HG03135 (cell line): ENCODE measurements around the gene MED14.
"Not testable (repeated sequence)": the region's sequence is repeated elsewhere in the genome, so short reads cannot be mapped to it uniquely, and the experiment has no call there.

Experiments used
- ATAC-seq: cut with Tn5 transposase; IDR thresholded peaks from one replicate; pipeline ENCODE4 v1.9.1; 2021; ENCODE audit warnings: mild to moderate bottlenecking, moderate library complexity; ENCODE audit not compliant: unreplicated experiment

MED14 gene

GRCh38 chrX:40732499-40732898 is 2.8 kb downstream of the MED14 start:
- ATAC-seq, result not testable (repeated sequence)

DNA sequence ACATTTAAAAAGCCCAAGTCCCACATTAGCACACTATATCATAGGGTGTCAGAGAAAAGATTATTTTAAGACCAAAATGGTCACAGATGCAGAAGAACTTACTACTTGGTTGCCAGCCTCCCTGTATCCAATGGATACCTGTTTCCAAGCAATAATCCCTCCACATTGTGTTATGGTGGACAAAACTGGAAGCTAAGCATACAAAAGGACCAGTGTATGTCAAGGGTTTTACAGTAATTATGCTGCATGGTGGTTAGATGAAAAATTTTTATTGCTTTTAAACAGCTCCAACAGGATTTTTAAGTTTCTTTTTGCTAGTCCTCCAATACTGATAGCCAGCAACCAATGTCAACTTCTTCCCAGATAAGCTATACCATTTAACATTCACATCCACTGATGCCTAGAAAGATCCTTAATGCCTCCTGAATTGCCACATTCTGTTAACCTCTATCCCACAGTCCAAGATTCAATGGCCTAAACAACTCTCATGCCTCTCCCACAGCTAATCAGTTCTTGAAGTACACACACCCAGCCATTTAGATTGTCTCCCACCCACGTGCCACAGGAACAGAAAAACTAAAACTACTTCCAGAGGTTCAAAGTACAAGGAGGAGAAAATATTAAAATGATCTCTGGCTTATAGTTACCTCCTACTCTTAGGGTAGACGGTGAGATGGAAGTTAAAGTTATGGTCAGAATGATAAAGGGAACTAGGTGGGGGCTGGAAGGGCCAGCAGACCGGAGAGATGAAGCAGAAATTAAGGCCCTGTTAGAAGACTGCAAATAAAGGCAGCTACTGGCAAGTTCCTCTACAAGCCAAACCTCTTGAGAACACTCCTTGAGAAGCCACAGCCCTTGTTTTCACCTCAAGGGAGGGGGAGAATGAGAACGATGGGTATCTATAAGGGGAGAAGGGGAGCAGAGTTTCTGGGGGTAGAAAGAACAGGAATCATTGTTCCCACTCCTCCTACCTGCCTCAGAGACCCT is 5.5 kb downstream of the MED14 start:
- ATAC-seq, result no peak

- ATAC-seq, result no peak
Observed at GRCh38 chrX:40727581-40728252, 7.6 kb downstream of the MED14 start.

- no peak for ATAC-seq
Observed at GRCh38 chrX:40727093-40727492, 8.2 kb downstream of the MED14 start.

DNA sequence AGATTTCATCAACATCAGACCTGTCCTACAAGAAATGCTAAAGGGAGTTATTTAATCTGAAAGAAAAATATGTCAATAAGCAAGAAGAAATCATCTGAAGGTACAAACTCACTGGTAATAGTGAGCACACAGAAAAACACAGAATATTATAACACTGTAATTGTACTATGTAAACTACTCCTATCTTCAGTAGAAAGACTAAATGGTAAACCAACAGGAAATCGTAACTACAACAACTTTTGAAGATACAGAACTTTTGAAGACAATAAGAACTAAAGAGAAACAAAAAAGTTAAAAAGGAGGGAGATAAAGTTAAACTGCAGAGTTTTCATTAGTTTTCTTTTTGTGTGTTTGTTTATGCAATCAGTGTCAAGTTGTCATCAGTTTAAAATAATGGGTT is 12.4 kb downstream of the MED14 start:
- ATAC-seq, result no peak

DNA sequence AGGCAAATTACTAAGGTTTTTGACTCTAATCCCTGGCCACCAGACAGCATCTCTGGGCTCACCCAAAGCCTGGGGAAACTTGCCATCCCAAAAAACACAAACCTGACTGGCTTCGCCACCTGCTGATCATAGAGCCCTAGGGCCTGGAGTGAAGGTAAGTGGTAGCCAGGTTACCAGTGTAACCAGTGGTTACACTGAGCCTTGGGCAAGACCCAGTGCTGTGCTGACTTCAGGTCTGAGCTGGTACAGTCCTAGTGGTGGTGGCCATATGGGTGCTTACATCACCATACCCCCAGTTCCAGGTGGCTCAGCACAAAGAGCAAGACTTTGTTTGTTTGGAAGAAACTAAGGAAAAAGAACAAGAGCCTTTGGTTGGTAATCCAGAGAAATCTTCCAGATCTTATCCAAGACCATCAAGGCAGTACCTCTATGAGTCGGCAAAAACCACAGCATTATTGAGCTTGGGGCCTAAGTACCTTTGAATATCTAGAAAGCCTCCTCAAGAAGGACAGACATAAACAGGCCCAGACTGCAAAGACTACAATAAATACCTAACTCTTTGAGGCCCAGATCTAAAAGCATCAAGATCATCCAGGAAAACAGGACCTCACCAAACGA is 13.7 kb downstream of the MED14 start:
- ATAC-seq, result no peak

GRCh38 chrX:40720792-40721191 is 14.6 kb downstream of the MED14 start:
- no peak for ATAC-seq

DNA sequence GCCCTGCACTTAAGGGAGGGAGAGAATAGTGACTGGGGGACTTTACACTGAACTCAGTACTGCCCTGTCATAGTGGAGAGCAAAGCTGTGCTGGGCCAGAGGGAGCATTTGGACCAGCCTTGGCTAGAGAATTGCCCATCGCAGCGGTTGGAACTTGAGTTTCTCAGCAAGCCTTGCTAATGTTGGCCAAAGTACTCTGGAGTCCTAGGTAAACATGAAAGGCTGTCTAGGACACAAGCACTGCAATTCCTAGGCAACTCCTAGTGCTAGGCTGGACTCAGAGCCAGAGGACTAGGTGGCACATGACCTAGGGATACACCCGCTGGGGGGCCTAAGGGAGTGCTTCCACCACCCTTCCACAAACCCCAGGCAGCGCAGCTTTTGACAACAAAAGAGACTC is 15.0 kb downstream of the MED14 start:
- ATAC-seq, result no peak

DNA sequence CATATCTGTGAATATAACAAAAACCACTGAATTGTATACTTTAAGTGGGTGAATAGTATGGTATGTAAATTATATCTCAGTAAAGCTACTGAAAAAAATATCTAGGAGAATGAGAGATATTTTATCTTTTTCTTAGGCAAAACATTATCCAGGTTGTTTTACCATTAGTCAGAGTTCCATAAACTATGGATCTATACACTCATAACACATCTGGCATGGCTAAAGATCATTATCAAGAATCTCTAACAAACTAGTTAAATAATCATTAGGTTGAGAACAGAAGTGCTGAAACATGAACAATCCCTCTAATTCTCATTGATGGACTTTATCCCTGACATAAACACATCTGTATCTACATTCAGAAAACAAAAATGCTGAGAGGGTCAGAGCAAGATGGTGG is 15.6 kb downstream of the MED14 start:
- no peak for ATAC-seq

- ATAC-seq, result no peak
Observed at GRCh38 chrX:40719218-40719617, 16.1 kb downstream of the MED14 start.

GRCh38 chrX:40709395-40709794 is 25.9 kb downstream of the MED14 start:
- no peak for ATAC-seq

DNA sequence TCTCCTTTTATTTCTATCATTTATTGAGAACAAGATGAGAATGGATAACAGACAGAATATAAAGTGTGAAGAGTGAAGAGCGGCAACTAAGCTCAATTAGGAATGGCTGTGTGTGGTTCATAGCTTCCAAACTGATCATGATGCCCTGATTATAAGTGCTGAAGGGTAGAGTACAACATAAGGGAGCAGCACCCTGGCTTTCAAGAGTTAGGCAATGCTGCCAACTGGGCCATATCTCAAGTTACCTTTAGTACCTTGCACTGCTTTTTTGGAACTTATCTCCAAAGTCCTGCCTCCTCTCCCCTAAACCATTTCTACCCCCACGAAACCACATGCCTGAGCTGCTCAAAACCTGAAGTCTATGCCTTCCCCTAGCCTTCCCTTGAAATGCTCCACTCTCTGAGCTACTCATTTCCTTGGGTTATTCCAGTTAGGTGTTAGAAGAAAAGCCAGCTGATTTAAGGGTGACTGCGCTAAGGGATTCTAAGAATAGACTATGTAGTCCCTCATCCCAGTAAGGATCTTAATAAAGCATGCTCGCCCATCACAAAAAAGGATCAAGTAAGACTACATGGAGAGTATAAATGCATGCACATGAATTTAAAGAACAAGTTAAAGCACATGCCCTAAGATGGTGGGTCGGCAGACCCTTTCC is 29.6 kb downstream of the MED14 start:
- no peak for ATAC-seq

DNA sequence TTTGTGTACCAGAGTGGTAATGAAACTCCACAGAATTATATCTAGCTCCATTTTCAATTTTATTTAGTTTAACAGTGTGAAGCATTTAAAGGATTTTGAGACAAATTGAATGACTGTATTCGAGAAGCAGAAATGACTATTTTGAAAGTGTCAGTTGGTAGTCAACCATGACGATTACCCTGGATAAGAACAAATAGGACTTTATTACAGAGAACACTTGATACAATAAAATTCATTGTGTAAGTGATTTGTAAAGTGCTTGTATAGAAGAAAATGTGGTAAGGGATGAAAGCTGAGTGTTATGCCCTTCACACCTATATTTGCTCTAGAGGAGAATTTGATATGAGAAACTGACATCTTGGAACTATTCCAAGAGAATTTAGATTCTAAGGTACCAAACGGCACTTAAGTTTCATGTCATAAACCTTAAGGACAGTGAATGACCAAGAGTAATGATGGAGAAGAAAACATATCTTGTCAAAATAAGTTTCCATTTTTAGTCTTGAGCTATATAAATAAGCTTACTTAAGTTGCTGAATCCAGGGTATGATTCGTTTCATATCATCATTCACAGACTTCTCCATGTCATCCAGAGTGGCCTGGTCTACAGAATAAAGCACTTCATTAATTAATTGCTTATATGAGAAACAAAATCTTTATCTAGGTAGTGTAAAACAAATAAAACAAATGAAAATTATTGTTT is 34.6 kb downstream of the MED14 start:
- no peak for ATAC-seq

DNA sequence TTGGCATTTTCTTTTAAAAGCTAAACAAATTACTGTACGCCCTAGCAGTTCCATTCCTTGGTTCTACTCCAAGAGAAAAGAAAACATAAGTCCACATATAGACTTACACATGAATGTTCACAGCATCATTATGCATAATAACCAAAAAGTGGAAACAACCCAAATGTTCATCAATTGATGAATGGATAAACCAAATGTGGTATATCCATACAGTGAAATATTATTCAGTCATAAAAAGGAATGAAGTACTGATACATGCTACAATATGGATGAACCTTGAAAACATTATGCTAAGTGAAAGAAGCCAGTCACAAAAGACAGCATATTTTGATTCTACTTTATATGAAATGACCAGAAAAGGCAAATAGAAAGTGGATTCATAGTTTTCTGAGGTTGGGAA is 36.5 kb downstream of the MED14 start:
- no peak for ATAC-seq

- no peak for ATAC-seq
Observed at GRCh38 chrX:40694802-40695201, 40.5 kb downstream of the MED14 start.

- no peak for ATAC-seq
Observed at GRCh38 chrX:40688929-40689328, 46.4 kb downstream of the MED14 start.

DNA sequence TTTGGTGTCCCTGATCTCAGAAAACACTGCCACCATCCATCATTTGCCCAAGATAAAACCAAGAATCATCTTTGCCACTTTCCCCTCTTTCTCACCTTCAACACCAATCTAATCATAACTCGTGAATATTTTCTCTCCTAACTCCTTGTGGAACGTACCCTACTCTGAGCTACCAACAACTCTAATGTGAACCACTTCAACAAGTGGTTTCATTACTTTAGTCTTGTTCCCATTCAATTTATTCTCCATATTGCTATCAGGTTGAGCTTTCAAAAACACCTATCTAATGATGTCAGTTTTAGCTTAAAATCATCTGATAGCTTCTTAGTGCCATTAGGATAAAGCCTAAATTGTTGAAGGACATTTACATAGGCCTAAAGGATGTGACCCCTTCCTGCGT is 48.2 kb downstream of the MED14 start:
- ATAC-seq, result no peak

- ATAC-seq, result no peak
Observed at GRCh38 chrX:40685362-40685918, 49.9 kb downstream of the MED14 start.

GRCh38 chrX:40684092-40684491 is 51.2 kb downstream of the MED14 start:
- no peak for ATAC-seq

DNA sequence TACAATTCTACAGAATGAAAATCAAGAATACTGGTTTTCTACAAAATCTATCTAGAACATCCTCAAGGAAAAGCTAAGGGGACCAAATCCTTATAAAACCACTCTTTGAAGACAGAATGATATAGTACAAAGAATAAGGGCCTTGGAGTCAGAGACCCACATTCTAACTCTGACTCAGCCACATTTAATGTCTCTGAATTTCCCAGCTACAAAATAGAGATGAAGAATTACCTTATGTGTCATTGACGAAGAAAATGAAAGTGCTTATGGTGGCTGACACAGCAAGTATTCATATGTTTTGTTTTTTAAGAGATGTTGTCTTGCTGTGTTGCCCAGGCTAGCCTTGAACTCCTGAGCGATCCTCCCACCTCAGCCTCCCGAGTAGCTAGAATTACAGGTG is 52.1 kb downstream of the MED14 start:
- no peak for ATAC-seq
